HepG2 (cell line): Measurements from ENCODE around the gene OGFOD3. TPM values are rescaled to one million over a fixed set of nuclear protein-coding genes. Genes with fewer than 3 reads are reported as not detected.

Experiments
- BHLHE40 ChIP-seq: IDR thresholded peaks from 2 replicates; pipeline ENCODE4 v1.6.1; 2011; ENCODE audit warnings: low read length, improper control_type of control experiment
- EED ChIP-seq: sonication (generic); formaldehyde crosslinking; IDR thresholded peaks from 2 replicates; pipeline ENCODE4 v1.5.0; 2020; ENCODE audit warnings: mild to moderate bottlenecking, missing genetic modification reagents
- ERF ChIP-seq: IDR thresholded peaks from 2 replicates; pipeline ENCODE4 v1.6.1; 2018; ENCODE audit warnings: missing biosample characterization, missing genetic modification reagents
- HDAC2 ChIP-seq: sonication (generic); formaldehyde crosslinking; IDR thresholded peaks from 2 replicates; pipeline ENCODE4 v1.4.0; 2020; ENCODE audit warnings: missing genetic modification reagents
- KDM3A ChIP-seq: IDR thresholded peaks from 2 replicates; pipeline ENCODE4 v1.6.1; 2018; ENCODE audit warnings: low read depth, missing compliant biosample characterization
- KLF16 ChIP-seq, 2 experiments: sonication (generic) in 1 of 2; formaldehyde crosslinking in 1 of 2; IDR thresholded peaks; 2 replicates each; pipeline versions ENCODE4 v1.6.1 to v1.8.0; 2016 to 2023; ENCODE audit warnings: missing genetic modification reagents in 2 of 2, missing compliant biosample characterization in 1 of 2
- LCORL ChIP-seq, 2 experiments: fragments of 450-650 bp in 1 of 2; sonication (generic) in 1 of 2; formaldehyde crosslinking in 1 of 2; IDR thresholded peaks; 2 replicates each; pipeline versions ENCODE4 v1.5.0 to v1.6.1; 2017 to 2020; ENCODE audit warnings: antibody characterized with exemption in 1 of 2, missing genetic modification reagents in 1 of 2
- NR2F2 ChIP-seq: IDR thresholded peaks from 2 replicates; pipeline ENCODE4 v1.6.1; 2012; ENCODE audit warnings: low read depth, inconsistent platforms, borderline replicate concordance
- PTBP1 ChIP-seq: fragments of 200-400 bp; formaldehyde crosslinking; IDR thresholded peaks from 2 replicates; pipeline ENCODE4 v1.6.1; 2018; ENCODE audit warnings: low read length, low read depth; ENCODE audit not compliant: poor library complexity, severe bottlenecking
- YY1 ChIP-seq: IDR thresholded peaks from 2 replicates; pipeline ENCODE4 v1.6.1; 2011; ENCODE audit warnings: low read length, low read depth, moderate library complexity, mild to moderate bottlenecking; ENCODE audit not compliant: insufficient read depth, insufficient replicate concordance
- ZNF17 ChIP-seq: sonication (generic); formaldehyde crosslinking; IDR thresholded peaks from 2 replicates; pipeline ENCODE4 v1.5.0; 2020; ENCODE audit warnings: mild to moderate bottlenecking, missing genetic modification reagents
- ZNF567 ChIP-seq: sonication (generic); formaldehyde crosslinking; IDR thresholded peaks from 2 replicates; pipeline ENCODE4 v1.8.1; 2023; ENCODE audit warnings: mild to moderate bottlenecking, missing genetic modification reagents, borderline replicate concordance
- ZNF83 ChIP-seq: sonication (generic); formaldehyde crosslinking; IDR thresholded peaks from 2 replicates; pipeline ENCODE4 v1.4.0; 2020; ENCODE audit warnings: missing genetic modification reagents, mild to moderate bottlenecking, borderline replicate concordance
- polyA plus RNA-seq, 8 experiments: library from polyadenylated mRNA; depleted of rRNA in 3 of 8; stranded (reverse) in 7 of 8; unstranded in 1 of 8; fragments of >200 nt; fragmentation: Illumina TruSeq in 4 of 8; extraction: Trizol in 4 of 8; gene quantifications; 2 replicates each; pipeline versions ENCODE4 v1.2.1 to v1.2.3, GENCODE V29; 2011 to 2016; ENCODE audit warnings: low read depth in 4 of 8, missing spikeins in 1 of 8, mixed read lengths in 1 of 8; ENCODE audit not compliant: insufficient read depth in 1 of 8
- total RNA-seq, 5 experiments: library from RNA; depleted of rRNA; stranded (reverse); fragments of >200 nt; fragmentation: Illumina TruSeq; extraction: Trizol; gene quantifications; 2 replicates each; pipeline ENCODE4 v1.2.3, GENCODE V29; 2016; ENCODE audit warnings: low read depth in 1 of 5
- TF ChIP-seq, protein P1 (sequence below): sonication (generic); formaldehyde crosslinking; IDR thresholded peaks from 2 replicates; pipeline ENCODE4 v1.8.1; 2022; ENCODE audit warnings: low read depth, mild to moderate bottlenecking, missing genetic modification reagents
- TF ChIP-seq, protein P2 (sequence below): sonication (generic); formaldehyde crosslinking; IDR thresholded peaks from 2 replicates; pipeline ENCODE4 v1.4.0; 2020; ENCODE audit warnings: missing genetic modification reagents, borderline replicate concordance
- TF ChIP-seq, protein P3 (sequence below), 2 experiments: sonication (generic) in 1 of 2; formaldehyde crosslinking in 1 of 2; IDR thresholded peaks; 2 replicates each; pipeline versions ENCODE4 v1.4.0 to v1.6.1; 2018 to 2020; ENCODE audit warnings: missing genetic modification reagents in 2 of 2, borderline replicate concordance in 1 of 2, low read depth in 1 of 2, mild to moderate bottlenecking in 1 of 2, missing biosample characterization in 1 of 2
- TF ChIP-seq, protein P4 (sequence below): sonication (generic); formaldehyde crosslinking; IDR thresholded peaks from 2 replicates; pipeline ENCODE4; 2020; ENCODE audit warnings: missing genetic modification reagents, mild to moderate bottlenecking, borderline replicate concordance

The OGFOD3 gene
- total and polyA plus RNA-seq, 2 of the 13 experiments (the other 11 are each of a cell fraction or from before 2014, with no cell fraction given) = 40.0 to 42.1 TPM

DNA sequence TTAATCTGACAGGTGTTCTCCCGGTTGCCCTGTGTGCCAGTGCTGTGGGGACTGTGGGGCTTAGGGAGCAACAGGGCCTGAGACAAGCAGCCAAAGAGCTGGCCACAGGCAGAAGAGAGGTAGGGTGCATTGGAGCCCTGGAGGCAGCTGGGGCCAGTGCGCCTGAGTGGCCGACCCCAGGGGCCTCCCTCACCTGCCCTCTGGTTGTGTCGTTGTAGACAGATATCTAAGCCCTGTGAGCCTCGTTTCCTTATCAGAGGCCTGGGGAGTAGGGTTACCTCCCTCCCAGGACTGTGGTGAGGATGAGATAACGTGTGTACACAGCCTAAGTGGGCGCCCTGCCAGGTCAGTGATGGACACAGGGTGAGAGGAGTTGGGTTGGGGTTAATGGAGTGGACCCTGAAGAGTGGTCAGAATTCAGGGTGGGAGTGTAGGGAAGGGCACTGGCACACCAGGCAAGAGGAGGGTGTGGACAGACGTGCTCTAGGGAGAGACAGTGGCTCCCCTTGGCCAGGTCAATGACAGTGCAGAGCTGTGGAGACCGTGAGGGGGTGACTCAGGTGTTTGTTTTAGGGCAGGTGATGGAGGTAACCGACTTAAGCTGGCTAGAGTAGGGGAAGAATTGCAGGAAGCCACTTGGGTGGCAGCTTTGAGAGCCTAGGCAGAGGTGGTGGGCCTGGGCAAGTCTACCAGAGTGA, 43.6 kb upstream of the OGFOD3 start (continued):
- TF ChIP-seq, protein P1, sequence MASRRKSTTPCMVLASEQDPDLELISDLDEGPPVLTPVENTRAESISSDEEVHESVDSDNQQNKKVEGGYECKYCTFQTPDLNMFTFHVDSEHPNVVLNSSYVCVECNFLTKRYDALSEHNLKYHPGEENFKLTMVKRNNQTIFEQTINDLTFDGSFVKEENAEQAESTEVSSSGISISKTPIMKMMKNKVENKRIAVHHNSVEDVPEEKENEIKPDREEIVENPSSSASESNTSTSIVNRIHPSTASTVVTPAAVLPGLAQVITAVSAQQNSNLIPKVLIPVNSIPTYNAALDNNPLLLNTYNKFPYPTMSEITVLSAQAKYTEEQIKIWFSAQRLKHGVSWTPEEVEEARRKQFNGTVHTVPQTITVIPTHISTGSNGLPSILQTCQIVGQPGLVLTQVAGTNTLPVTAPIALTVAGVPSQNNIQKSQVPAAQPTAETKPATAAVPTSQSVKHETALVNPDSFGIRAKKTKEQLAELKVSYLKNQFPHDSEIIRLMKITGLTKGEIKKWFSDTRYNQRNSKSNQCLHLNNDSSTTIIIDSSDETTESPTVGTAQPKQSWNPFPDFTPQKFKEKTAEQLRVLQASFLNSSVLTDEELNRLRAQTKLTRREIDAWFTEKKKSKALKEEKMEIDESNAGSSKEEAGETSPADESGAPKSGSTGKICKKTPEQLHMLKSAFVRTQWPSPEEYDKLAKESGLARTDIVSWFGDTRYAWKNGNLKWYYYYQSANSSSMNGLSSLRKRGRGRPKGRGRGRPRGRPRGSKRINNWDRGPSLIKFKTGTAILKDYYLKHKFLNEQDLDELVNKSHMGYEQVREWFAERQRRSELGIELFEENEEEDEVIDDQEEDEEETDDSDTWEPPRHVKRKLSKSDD = 0 out of 2 replicates have a peak, but pooled peaks have one; percentile 11
- no peak for TF ChIP-seq ERF (CRISPR knock-in tag)
- no peak for TF ChIP-seq BHLHE40
- TF ChIP-seq, protein P2, sequence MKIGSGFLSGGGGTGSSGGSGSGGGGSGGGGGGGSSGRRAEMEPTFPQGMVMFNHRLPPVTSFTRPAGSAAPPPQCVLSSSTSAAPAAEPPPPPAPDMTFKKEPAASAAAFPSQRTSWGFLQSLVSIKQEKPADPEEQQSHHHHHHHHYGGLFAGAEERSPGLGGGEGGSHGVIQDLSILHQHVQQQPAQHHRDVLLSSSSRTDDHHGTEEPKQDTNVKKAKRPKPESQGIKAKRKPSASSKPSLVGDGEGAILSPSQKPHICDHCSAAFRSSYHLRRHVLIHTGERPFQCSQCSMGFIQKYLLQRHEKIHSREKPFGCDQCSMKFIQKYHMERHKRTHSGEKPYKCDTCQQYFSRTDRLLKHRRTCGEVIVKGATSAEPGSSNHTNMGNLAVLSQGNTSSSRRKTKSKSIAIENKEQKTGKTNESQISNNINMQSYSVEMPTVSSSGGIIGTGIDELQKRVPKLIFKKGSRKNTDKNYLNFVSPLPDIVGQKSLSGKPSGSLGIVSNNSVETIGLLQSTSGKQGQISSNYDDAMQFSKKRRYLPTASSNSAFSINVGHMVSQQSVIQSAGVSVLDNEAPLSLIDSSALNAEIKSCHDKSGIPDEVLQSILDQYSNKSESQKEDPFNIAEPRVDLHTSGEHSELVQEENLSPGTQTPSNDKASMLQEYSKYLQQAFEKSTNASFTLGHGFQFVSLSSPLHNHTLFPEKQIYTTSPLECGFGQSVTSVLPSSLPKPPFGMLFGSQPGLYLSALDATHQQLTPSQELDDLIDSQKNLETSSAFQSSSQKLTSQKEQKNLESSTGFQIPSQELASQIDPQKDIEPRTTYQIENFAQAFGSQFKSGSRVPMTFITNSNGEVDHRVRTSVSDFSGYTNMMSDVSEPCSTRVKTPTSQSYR (CRISPR knock-in tag) = 0 out of 2 replicates have a peak, but pooled peaks have one; percentile 22
- no peak for TF ChIP-seq KLF16 (CRISPR knock-in tag; IDR thresholded peaks at IDR 0.05)
- no peak for TF ChIP-seq YY1
- TF ChIP-seq KDM3A (CRISPR knock-in tag) = no peak
- peak; percentile 46; the same call in 1 of the 2 replicates for TF ChIP-seq HDAC2 (CRISPR knock-in tag)
- TF ChIP-seq LCORL (IDR thresholded peaks at IDR 0.05) = no peak
- peak; percentile 75 for TF ChIP-seq LCORL (CRISPR knock-in tag; IDR thresholded peaks at IDR 0.05)
- TF ChIP-seq ZNF567 (CRISPR knock-in tag) = no peak
- TF ChIP-seq, protein P3, sequence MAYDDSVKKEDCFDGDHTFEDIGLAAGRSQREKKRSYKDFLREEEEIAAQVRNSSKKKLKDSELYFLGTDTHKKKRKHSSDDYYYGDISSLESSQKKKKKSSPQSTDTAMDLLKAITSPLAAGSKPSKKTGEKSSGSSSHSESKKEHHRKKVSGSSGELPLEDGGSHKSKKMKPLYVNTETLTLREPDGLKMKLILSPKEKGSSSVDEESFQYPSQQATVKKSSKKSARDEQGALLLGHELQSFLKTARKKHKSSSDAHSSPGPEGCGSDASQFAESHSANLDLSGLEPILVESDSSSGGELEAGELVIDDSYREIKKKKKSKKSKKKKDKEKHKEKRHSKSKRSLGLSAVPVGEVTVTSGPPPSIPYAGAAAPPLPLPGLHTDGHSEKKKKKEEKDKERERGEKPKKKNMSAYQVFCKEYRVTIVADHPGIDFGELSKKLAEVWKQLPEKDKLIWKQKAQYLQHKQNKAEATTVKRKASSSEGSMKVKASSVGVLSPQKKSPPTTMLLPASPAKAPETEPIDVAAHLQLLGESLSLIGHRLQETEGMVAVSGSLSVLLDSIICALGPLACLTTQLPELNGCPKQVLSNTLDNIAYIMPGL (CRISPR knock-in tag; IDR thresholded peaks at IDR 0.05; ENCODE audit: borderline replicate concordance in 1 of 2, low read depth in 1 of 2) = no peak
- TF ChIP-seq ZNF17 = no peak
- no peak for TF ChIP-seq ZNF83 (CRISPR knock-in tag)
- TF ChIP-seq, protein P4, sequence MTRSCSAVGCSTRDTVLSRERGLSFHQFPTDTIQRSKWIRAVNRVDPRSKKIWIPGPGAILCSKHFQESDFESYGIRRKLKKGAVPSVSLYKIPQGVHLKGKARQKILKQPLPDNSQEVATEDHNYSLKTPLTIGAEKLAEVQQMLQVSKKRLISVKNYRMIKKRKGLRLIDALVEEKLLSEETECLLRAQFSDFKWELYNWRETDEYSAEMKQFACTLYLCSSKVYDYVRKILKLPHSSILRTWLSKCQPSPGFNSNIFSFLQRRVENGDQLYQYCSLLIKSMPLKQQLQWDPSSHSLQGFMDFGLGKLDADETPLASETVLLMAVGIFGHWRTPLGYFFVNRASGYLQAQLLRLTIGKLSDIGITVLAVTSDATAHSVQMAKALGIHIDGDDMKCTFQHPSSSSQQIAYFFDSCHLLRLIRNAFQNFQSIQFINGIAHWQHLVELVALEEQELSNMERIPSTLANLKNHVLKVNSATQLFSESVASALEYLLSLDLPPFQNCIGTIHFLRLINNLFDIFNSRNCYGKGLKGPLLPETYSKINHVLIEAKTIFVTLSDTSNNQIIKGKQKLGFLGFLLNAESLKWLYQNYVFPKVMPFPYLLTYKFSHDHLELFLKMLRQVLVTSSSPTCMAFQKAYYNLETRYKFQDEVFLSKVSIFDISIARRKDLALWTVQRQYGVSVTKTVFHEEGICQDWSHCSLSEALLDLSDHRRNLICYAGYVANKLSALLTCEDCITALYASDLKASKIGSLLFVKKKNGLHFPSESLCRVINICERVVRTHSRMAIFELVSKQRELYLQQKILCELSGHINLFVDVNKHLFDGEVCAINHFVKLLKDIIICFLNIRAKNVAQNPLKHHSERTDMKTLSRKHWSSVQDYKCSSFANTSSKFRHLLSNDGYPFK (CRISPR knock-in tag) = peak; percentile 63; the same call in 1 of the 2 replicates
- TF ChIP-seq NR2F2 = peak; percentile 30; the same call in 1 of the 2 replicates
- no peak for TF ChIP-seq EED
- no peak for TF ChIP-seq PTBP1
